ENCODE data around the gene WNK1. TPM values are rescaled to one million over a fixed set of nuclear protein-coding genes. Genes with fewer than 3 reads are reported as not detected.
A peak's percentile ranks its signal among the peaks of the same experiment; 100 is the strongest.

Gene WNK1
- total and polyA plus RNA-seq, 2 experiments from 2014 or later = 110 to 145 TPM

GRCh38 chr12:753611-754472 is 1.5 kb downstream of the WNK1 start:
- Histone ChIP-seq H3K9me3 (ENCODE audit: low read depth) (no peaks in the 10 kb centered on the region), H3K36me3 (no peaks in the 10 kb centered on the region), H3K27ac (peak overlapping the region; percentile 92), H3K4me3 (peak overlapping the region; percentile 99), H3K27me3 (no peaks in the 10 kb centered on the region), H3K4me1 (ENCODE audit: low read depth) (peaks cover 28% of the 10 kb centered on the region)
- peak; percentile 32 to 56 for DNase-seq (ENCODE audit: low read depth in 1 of 2, low spot score in 1 of 2)
- no peak for TF ChIP-seq CTCF (IDR thresholded peaks at IDR 0.05; ENCODE audit: low read depth, low read length)

DNA sequence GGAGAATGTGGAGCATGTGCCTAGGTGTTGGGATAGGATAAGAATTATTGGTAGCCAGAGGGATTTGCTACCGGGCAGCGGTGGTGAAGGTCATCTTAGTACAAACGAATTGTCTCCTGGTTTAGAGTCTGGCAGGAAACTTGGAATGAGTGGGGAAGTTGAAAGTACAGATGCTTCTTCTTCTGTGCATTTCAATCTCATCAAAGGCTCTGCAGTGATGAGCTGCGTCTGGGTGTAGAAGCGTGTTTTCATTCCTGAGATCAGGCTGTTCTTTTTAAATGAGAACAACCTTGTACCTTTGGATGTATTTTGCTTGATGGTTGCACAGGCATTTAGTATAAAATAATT is 2.1 kb downstream of the WNK1 start:
- TF ChIP-seq CTCF (IDR thresholded peaks at IDR 0.05; ENCODE audit: low read depth, low read length) = no peak
- Histone ChIP-seq H3K27me3 (no peaks in the 10 kb centered on the region), H3K27ac (peak overlapping the region; percentile 92), H3K9me3 (ENCODE audit: low read depth) (no peaks in the 10 kb centered on the region), H3K4me1 (ENCODE audit: low read depth) (peaks cover 33% of the 10 kb centered on the region), H3K36me3 (no peaks in the 10 kb centered on the region), H3K4me3 (peak overlapping the region; percentile 99)
- peak; percentile 11 to 17 for DNase-seq (ENCODE audit: low read depth in 1 of 2, low spot score in 1 of 2)

- Histone ChIP-seq H3K9me3 (ENCODE audit: low read depth) (no peaks in the 10 kb centered on the region), H3K4me3 (peak overlapping the region; percentile 99), H3K4me1 (ENCODE audit: low read depth) (peaks cover 28% of the 10 kb centered on the region), H3K27ac (peak overlapping the region; percentile 92), H3K27me3 (no peaks in the 10 kb centered on the region), H3K36me3 (no peaks in the 10 kb centered on the region)
- peak; percentile 23 to 66 for DNase-seq (ENCODE audit: low read depth in 1 of 2, low spot score in 1 of 2)
- TF ChIP-seq CTCF (IDR thresholded peaks at IDR 0.05; ENCODE audit: low read depth, low read length) = peak; percentile 43
Observed at GRCh38 chr12:754851-755562, 2.6 kb downstream of the WNK1 start.

- peaks cover 7% of the 10 kb centered on the region for H3K36me3 ChIP-seq
- H3K4me3 ChIP-seq = no peak overlapping the region
- no peak overlapping the region for H3K27ac ChIP-seq
Observed at GRCh38 chr12:759628-760027, 7.2 kb downstream of the WNK1 start.

DNA sequence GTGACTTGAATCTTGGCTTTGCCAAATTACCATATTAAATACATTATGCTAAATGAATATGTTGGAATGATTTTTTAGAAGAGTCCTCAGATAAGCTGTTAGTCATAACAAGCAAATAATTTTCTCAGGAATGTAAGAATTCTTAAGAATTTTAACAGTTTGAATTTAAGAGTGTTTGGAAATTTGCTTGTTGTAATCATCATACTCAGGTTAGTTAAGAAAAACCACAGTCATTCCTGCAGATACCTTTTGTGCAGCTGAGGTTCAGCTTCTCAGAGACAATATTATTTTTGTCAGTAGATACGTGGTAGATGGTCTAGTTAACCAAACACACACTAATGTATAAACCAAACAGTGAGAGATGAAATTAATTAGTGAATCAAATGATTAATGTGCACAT is 8.9 kb downstream of the WNK1 start:
- Histone ChIP-seq H3K36me3 (peaks cover 7% of the 10 kb centered on the region), H3K27me3 (no peaks in the 10 kb centered on the region), H3K27ac (no peak overlapping the region), H3K4me3 (no peak overlapping the region), H3K9me3 (ENCODE audit: low read depth) (no peaks in the 10 kb centered on the region), H3K4me1 (ENCODE audit: low read depth) (peaks cover 16% of the 10 kb centered on the region)
- no peak for DNase-seq (ENCODE audit: low read depth in 1 of 2, low spot score in 1 of 2)
- TF ChIP-seq CTCF (IDR thresholded peaks at IDR 0.05; ENCODE audit: low read depth, low read length) = no peak

More at GRCh38 chr12:759628-760027, 7.2 kb downstream of the WNK1 start:
- H3K9me3 ChIP-seq (ENCODE audit: low read depth) = no peaks in the 10 kb centered on the region
- no peak for DNase-seq (ENCODE audit: low read depth in 1 of 2, low spot score in 1 of 2)
- no peaks in the 10 kb centered on the region for H3K27me3 ChIP-seq
- H3K4me1 ChIP-seq (ENCODE audit: low read depth) = peaks cover 18% of the 10 kb centered on the region
- no peak for TF ChIP-seq CTCF (IDR thresholded peaks at IDR 0.05; ENCODE audit: low read depth, low read length)

All from cardiac muscle cell (in vitro differentiated cells and primary cell).